H7 (cell line): ENCODE measurements around the gene UBA6. TPM values are rescaled to one million over a fixed set of nuclear protein-coding genes. Genes with fewer than 3 reads are reported as not detected.

Experiments
- DNase-seq: peaks from one replicate; pipeline ENCODE4 v3.0.0; 2012
- H3K27me3 ChIP-seq: 2 replicates; pipeline ENCODE4 v1.6.0; 2011; ENCODE audit warnings: mild to moderate bottlenecking, low read length; ENCODE audit not compliant: control insufficient read depth, insufficient read depth
- H3K36me3 ChIP-seq: replicated peaks from 2 replicates; pipeline ENCODE4 v1.5.1; 2011; ENCODE audit warnings: low read length; ENCODE audit not compliant: control insufficient read depth, insufficient read depth
- H3K4me3 ChIP-seq: 2 replicates; pipeline ENCODE4 v1.5.1; 2011; ENCODE audit warnings: low read depth, mild to moderate bottlenecking, control low read depth, low read length, moderate library complexity; ENCODE audit not compliant: insufficient read depth
- total RNA-seq: library from RNA; depleted of rRNA; stranded (reverse); fragments of >200 nt; shearing (Covaris generic); gene quantifications from 2 replicates; pipeline ENCODE4 v1.2.3, GENCODE V29; 2014

The UBA6 gene
- total RNA-seq, 1 experiment from 2014 or later = 37.6 TPM

GRCh38 chr4:67700116-67700737 lies 728 bp downstream of the UBA6 start:
- H3K27me3 ChIP-seq = no peaks in the 10 kb centered on the region
- peak overlapping the region; percentile 86 for H3K4me3 ChIP-seq
- peaks cover 1% of the 10 kb centered on the region; the same call in 1 of the 2 replicates for H3K36me3 ChIP-seq
- DNase-seq = no peak

GRCh38 chr4:67699603-67700002 lies 1.4 kb downstream of the UBA6 start:
- DNase-seq = no peak
- Histone ChIP-seq H3K4me3 (peak overlapping the region; percentile 86; the same call in 1 of the 2 replicates), H3K27me3 (no peaks in the 10 kb centered on the region), H3K36me3 (peaks cover 1% of the 10 kb centered on the region; the same call in 1 of the 2 replicates)

- H3K4me3 ChIP-seq = no peak overlapping the region
- DNase-seq = no peak
- H3K36me3 ChIP-seq = peaks cover 1% of the 10 kb centered on the region; the same call in 1 of the 2 replicates
- H3K27me3 ChIP-seq = no peaks in the 10 kb centered on the region
Measured at GRCh38 chr4:67697860-67698687, 2.9 kb downstream of the UBA6 start.

- Histone ChIP-seq H3K4me3 (no peak overlapping the region), H3K36me3 (peaks cover 2% of the 10 kb centered on the region; the same call in 1 of the 2 replicates), H3K27me3 (no peaks in the 10 kb centered on the region)
- DNase-seq = no peak
Measured at GRCh38 chr4:67696061-67696460, 4.9 kb downstream of the UBA6 start.

GRCh38 chr4:67694662-67695061 lies 6.3 kb downstream of the UBA6 start:
- Histone ChIP-seq H3K27me3 (no peaks in the 10 kb centered on the region), H3K36me3 (peaks cover 2% of the 10 kb centered on the region; the same call in 1 of the 2 replicates)

GRCh38 chr4:67691328-67691727 lies 9.6 kb downstream of the UBA6 start:
- H3K36me3 ChIP-seq = peaks cover 2% of the 10 kb centered on the region; the same call in 1 of the 2 replicates
- no peaks in the 10 kb centered on the region for H3K27me3 ChIP-seq
- no peak overlapping the region for H3K4me3 ChIP-seq
- DNase-seq = no peak

More at GRCh38 chr4:67694662-67695061, 6.3 kb downstream of the UBA6 start:
- no peak overlapping the region for H3K4me3 ChIP-seq
- DNase-seq = no peak

GRCh38 chr4:67687636-67688035 lies 13.3 kb downstream of the UBA6 start:
- Histone ChIP-seq H3K27me3 (no peaks in the 10 kb centered on the region), H3K36me3 (0 out of 2 replicates have a peak, but pooled peaks cover 1% of the 10 kb centered on the region), H3K4me3 (no peak overlapping the region)
- DNase-seq = no peak

- Histone ChIP-seq H3K36me3 (0 out of 2 replicates have a peak, but pooled peaks cover 1% of the 10 kb centered on the region), H3K4me3 (no peak overlapping the region), H3K27me3 (no peaks in the 10 kb centered on the region)
- DNase-seq = no peak
Measured at GRCh38 chr4:67685532-67685859, 15.5 kb downstream of the UBA6 start.

- Histone ChIP-seq H3K27me3 (no peaks in the 10 kb centered on the region), H3K36me3 (0 out of 2 replicates have a peak, but pooled peaks cover 2% of the 10 kb centered on the region), H3K4me3 (no peak overlapping the region)
- DNase-seq = no peak
Measured at GRCh38 chr4:67684839-67685531, 16.0 kb downstream of the UBA6 start.

GRCh38 chr4:67682266-67682665 lies 18.7 kb downstream of the UBA6 start:
- H3K36me3 ChIP-seq = peaks cover 5% of the 10 kb centered on the region

GRCh38 chr4:67680581-67681222 lies 20.3 kb downstream of the UBA6 start:
- DNase-seq = no peak
- Histone ChIP-seq H3K36me3 (peaks cover 12% of the 10 kb centered on the region), H3K27me3 (no peaks in the 10 kb centered on the region), H3K4me3 (no peak overlapping the region)

More at GRCh38 chr4:67682266-67682665, 18.7 kb downstream of the UBA6 start:
- H3K4me3 ChIP-seq = no peak overlapping the region
- no peaks in the 10 kb centered on the region for H3K27me3 ChIP-seq
- no peak for DNase-seq

GRCh38 chr4:67678612-67679011 lies 22.3 kb downstream of the UBA6 start:
- Histone ChIP-seq H3K36me3 (peaks cover 13% of the 10 kb centered on the region), H3K4me3 (no peak overlapping the region)
- no peak for DNase-seq

GRCh38 chr4:67674098-67674497 lies 26.9 kb downstream of the UBA6 start:
- H3K4me3 ChIP-seq = no peak overlapping the region
- H3K27me3 ChIP-seq = no peaks in the 10 kb centered on the region
- H3K36me3 ChIP-seq = peaks cover 11% of the 10 kb centered on the region
- no peak for DNase-seq

More at GRCh38 chr4:67678612-67679011, 22.3 kb downstream of the UBA6 start:
- H3K27me3 ChIP-seq = no peaks in the 10 kb centered on the region

- DNase-seq = no peak
- Histone ChIP-seq H3K4me3 (no peak overlapping the region), H3K27me3 (no peaks in the 10 kb centered on the region), H3K36me3 (peaks cover 3% of the 10 kb centered on the region)
Measured at GRCh38 chr4:67668315-67668714, 32.6 kb downstream of the UBA6 start.
